ENCODE measurements around the gene PATE3.

GRCh38 chr11:125762445-125762844 is 25.5 kb upstream of the PATE3 start:
- TF ChIP-seq CTCF (conservative IDR thresholded peaks at IDR 0.05; ENCODE audit: low read length) (no peak), EZH2phosphoT487 (IDR thresholded peaks at IDR 0.05; ENCODE audit: borderline replicate concordance) (no peak)

All from Loucy (cell line).